MM.1S (cell line): Measurements from ENCODE around the gene OTOS.

Source experiments
- CTCF ChIP-seq: fragments of 300-600 bp; sonication (generic); IDR thresholded peaks from 2 replicates; pipeline ENCODE4 v1.5.1; 2016; ENCODE audit warnings: antibody characterized with exemption, low read length, mixed read lengths
- EZH2 ChIP-seq: fragments of 300-600 bp; sonication (generic); optimal IDR thresholded peaks from 2 replicates; pipeline ENCODE3; 2017; ENCODE audit warnings: low read depth, mild to moderate bottlenecking, antibody characterized with exemption, low read length, mixed read lengths
- EZH2phosphoT487 ChIP-seq: fragments of 300-600 bp; sonication (generic); IDR thresholded peaks from 2 replicates; pipeline ENCODE4 v1.6.1; 2018; ENCODE audit warnings: antibody characterized with exemption, low read length

- no peak for TF ChIP-seq CTCF
- no peak for TF ChIP-seq EZH2
- TF ChIP-seq EZH2phosphoT487, result no peak
These were observed 14.1 kb upstream of the OTOS start for GRCh38 chr2:240154606-240155005.
